Thyroid gland (tissue), 4 donors: ENCODE data around the gene PIGQ. TPM values are rescaled to one million over a fixed set of nuclear protein-coding genes. Genes with fewer than 3 reads are reported as not detected.
A peak's percentile ranks its signal among the peaks of the same experiment; 100 is the strongest.

Source experiments
- DNase-seq, 2 donors: peaks; one replicate each; pipeline ENCODE4 v3.0.0-alpha.2; 2019
- H3K27ac ChIP-seq, 3 donors: fragments of 200-600 bp; sonication (generic); 1 replicate in 2 of 3; 2 replicates in 1 of 3; pipeline ENCODE4 v1.5.1; 2016 to 2019; ENCODE audit warnings: mild to moderate bottlenecking in 1 of 3, moderate library complexity in 1 of 3
- H3K27me3 ChIP-seq: fragments of 200-600 bp; sonication (generic); one replicate; pipeline ENCODE4 v1.5.1; 2019
- H3K36me3 ChIP-seq, 2 donors: fragments of 200-600 bp; sonication (generic); one replicate each; pipeline ENCODE4 v1.5.1; 2016 to 2019
- H3K4me1 ChIP-seq, 2 donors: fragments of 200-600 bp; sonication (generic); one replicate each; pipeline ENCODE4 v1.5.1; 2017 to 2019
- H3K4me3 ChIP-seq, 3 donors: fragments of 200-600 bp; sonication (generic); replicated peaks in 1 of 3; 1 replicate in 2 of 3; 2 replicates in 1 of 3; pipeline ENCODE4 v1.5.1; 2016; ENCODE audit warnings: mild to moderate bottlenecking in 1 of 3
- H3K9me3 ChIP-seq: fragments of 200-600 bp; sonication (generic); one replicate; pipeline ENCODE4 v1.5.1; 2017
- POLR2A ChIP-seq, 2 donors: fragments of 450-650 bp; IDR thresholded peaks; one replicate each; pipeline ENCODE4 v1.6.1; 2017; ENCODE audit warnings: antibody characterized with exemption in 2 of 2, mild to moderate bottlenecking in 2 of 2, moderate library complexity in 1 of 2
- WGBS, 2 donors: methylation state at CpG; one replicate each; pipeline ENCODE4 v1.1.5; 2017; 5-methylcytosine and 5-hydroxymethylcytosine counted together
- intact Hi-C: fragments of 100-400 bp; cut with DNase I; formaldehyde crosslinking; loops from one replicate; pipeline ENCODE4 v1.15.1; 2023
- total RNA-seq, 4 donors: library from RNA; depleted of rRNA; stranded (reverse); fragments of >200 nt; gene quantifications; one replicate each; pipeline ENCODE4 v1.2.3, GENCODE V29; 2016
- TF ChIP-seq, protein P1 (sequence below), 6 experiments: fragments of 200-600 bp in 3 of 6; fragments of 450-650 bp in 3 of 6; sonication (generic) in 3 of 6; IDR thresholded peaks; one replicate each; pipeline ENCODE4 v1.5.1; 2016 to 2019; ENCODE audit warnings: antibody characterized with exemption in 6 of 6, mild to moderate bottlenecking in 2 of 6, inconsistent platforms in 1 of 6, moderate library complexity in 1 of 6

The PIGQ gene
- total RNA-seq, 4 donors from 2014 or later, result 69.6 to 125 (median 108) TPM

DNA sequence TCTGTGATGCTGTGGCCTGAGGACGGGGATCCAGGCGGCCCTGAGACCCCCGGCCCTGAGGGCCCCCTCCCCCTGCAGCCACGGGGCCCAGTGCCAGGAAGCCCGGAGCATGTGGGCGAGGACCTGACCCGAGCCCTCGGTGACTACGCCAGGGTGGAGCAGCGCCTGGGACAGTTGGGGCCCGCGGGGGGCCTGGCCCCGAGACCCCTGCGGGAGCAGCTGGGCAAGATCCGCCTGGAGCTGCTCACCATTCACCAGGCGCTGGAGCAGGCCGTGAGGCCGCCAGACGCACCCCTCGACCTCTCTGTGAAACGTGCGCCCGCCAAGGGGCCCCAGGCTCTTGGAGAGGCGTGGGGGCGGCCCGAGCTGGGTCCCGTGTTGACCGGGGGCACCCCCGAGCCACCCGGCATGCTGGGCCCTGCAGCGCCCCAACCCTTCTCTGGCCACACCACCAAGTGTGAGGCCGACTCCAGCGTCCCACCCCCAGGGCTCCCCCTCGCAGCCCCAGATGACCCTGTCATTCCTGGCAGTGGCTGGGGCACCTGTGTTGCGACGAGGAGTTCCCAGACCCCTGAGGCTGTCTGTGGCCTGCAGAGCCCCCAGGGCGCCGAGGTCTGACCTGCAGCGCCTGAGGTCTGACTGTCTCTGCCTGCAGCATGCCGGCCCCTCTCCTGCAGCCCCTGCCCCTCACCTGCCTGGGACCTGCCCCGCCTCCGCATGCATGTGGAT is 4.9 kb upstream of the PIGQ start:
- no peaks in the 10 kb centered on the region for H3K27me3 ChIP-seq
- H3K4me1 ChIP-seq, result peaks cover 4 to 31% of the 10 kb centered on the region in 2 donors
- no peaks in the 10 kb centered on the region for H3K36me3 ChIP-seq
- no peak overlapping the region for H3K27ac ChIP-seq
- TF ChIP-seq POLR2A (IDR thresholded peaks at IDR 0.05), result no peak
- TF ChIP-seq, protein P1, sequence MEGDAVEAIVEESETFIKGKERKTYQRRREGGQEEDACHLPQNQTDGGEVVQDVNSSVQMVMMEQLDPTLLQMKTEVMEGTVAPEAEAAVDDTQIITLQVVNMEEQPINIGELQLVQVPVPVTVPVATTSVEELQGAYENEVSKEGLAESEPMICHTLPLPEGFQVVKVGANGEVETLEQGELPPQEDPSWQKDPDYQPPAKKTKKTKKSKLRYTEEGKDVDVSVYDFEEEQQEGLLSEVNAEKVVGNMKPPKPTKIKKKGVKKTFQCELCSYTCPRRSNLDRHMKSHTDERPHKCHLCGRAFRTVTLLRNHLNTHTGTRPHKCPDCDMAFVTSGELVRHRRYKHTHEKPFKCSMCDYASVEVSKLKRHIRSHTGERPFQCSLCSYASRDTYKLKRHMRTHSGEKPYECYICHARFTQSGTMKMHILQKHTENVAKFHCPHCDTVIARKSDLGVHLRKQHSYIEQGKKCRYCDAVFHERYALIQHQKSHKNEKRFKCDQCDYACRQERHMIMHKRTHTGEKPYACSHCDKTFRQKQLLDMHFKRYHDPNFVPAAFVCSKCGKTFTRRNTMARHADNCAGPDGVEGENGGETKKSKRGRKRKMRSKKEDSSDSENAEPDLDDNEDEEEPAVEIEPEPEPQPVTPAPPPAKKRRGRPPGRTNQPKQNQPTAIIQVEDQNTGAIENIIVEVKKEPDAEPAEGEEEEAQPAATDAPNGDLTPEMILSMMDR (IDR thresholded peaks at IDR 0.05), result no peak
- DNase-seq, result no peak
- 82 to 100% methylated on average over 2 to 19 of the region's 42 CpGs for WGBS, 2 donors
- no peaks in the 10 kb centered on the region for H3K9me3 ChIP-seq
- intact Hi-C loops, result no loop called here
- H3K4me3 ChIP-seq, result no peak overlapping the region

DNA sequence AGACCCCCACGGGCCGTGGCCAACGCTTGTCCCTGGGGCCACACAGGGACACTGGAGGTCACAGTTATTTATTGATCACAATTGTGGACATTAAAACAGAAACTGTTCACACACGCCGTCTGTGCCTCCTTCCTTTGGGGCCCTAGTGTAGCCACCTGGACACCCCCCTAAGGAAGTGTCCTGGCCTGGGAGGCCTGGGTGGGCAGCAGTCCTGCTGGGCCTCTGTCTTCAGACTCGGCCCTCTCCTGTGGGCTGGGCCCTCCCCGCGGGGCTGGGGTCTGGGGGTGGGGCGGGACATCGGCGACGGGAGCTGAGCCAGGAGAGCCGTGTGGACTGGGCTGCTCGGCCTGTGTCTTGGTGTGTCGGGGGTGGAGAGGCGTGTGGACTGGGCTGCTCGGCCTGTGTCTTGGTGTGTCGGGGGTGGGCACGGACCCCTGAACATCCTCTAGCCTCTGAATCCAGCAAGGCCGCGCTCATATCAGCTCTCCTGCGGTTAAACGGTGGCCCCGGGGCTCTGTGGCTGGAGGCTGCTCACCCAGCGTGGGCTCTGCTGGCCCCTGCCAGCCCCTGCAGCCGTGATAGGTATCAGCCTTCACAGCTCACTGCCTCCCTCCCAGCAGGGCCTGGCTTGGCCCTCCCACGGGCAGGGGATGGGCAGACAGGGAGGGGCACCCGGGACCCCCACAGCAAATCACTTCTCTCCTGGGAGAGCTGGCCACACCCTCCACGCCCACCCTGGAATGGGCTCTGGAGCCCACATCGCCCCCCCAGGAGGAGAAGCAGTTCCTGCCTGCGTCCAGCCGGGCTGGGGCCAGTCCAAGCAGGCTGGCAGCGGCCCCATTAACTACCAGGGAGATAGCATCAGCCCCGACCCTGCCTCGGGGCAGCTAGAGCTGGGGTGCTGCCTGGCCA is 4.1 kb upstream of the PIGQ start:
- Histone ChIP-seq H3K4me3 (no peak overlapping the region), H3K4me1 (peaks cover 6 to 33% of the 10 kb centered on the region in 2 donors), H3K27me3 (no peaks in the 10 kb centered on the region), H3K36me3 (no peaks in the 10 kb centered on the region), H3K27ac (no peak overlapping the region), H3K9me3 (no peaks in the 10 kb centered on the region)
- peak in 1 of 2 donors; percentile 21 for DNase-seq
- TF ChIP-seq, protein P1 (IDR thresholded peaks at IDR 0.05), result no peak
- no peak for TF ChIP-seq POLR2A (IDR thresholded peaks at IDR 0.05)
- WGBS, 2 donors, result 36 to 40% methylated on average over 10 to 14 of the region's 35 CpGs
- intact Hi-C loops, result no loop called here

DNA sequence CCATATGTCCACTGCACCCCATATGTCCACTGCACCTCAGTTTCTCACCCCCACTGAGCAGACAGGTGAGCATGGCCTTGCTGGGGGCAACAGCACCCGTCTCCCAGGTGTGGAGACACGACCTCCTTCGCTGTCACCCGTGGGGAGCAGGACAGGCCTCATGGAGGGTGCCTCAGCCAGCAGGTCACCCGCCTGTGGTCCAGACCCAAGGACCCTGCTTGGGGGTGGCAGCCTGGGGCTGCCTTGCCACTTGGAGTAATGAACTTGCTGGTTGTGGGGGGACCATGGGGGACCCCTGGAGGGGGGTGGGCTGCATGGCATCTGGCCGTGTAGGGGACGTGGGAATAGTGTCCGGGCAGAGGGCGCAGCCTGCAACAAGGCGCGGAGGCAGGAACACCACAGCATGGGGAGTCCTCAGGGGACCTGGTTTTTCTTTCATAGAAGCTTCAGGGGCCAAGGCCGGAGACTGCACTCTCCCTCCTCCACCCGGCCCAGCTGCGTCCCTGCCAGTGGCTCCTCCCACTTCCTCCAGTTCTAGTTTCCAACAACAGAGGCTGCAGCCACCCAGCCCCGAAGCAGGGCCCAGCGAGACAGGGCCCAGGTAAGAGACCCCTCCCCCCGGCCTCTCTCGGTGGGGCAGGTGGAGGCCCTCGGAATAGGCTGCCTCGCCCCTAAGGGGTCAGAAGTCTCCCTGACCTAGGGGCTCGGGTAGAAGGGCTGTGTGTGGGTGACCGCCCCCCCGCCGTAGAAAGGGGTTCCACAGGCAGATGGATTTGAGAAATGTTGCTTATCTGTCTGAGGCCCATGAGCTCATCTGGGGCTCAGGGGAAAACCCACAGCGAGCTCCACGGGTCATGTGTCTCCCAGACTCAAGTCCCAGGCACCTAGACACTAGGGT is 3.0 kb upstream of the PIGQ start, which contains the start of gene NHLRC4:
Gene NHLRC4 (plus strand): TSS at position 531 of the 898 bp plus-strand sequence. CDS start 1,043 bp downstream, outside the sequence.
- H3K9me3 ChIP-seq, result no peaks in the 10 kb centered on the region
- H3K4me1 ChIP-seq, result peaks cover 7 to 35% of the 10 kb centered on the region in 2 donors
- TF ChIP-seq POLR2A (IDR thresholded peaks at IDR 0.05), result no peak
- TF ChIP-seq, protein P1 (IDR thresholded peaks at IDR 0.05), result no peak
- 41 to 51% methylated on average over 19 to 20 of the region's 26 CpGs for WGBS, 2 donors
- H3K27ac ChIP-seq, result no peak within 1 kb of the TSS
- H3K36me3 ChIP-seq, result no peaks in the 10 kb centered on the region
- peak; percentile 30 to 35 for DNase-seq
- no peak within 1 kb of the TSS for H3K4me3 ChIP-seq
- intact Hi-C loops, result no loop called here
- no peaks in the 10 kb centered on the region for H3K27me3 ChIP-seq

DNA sequence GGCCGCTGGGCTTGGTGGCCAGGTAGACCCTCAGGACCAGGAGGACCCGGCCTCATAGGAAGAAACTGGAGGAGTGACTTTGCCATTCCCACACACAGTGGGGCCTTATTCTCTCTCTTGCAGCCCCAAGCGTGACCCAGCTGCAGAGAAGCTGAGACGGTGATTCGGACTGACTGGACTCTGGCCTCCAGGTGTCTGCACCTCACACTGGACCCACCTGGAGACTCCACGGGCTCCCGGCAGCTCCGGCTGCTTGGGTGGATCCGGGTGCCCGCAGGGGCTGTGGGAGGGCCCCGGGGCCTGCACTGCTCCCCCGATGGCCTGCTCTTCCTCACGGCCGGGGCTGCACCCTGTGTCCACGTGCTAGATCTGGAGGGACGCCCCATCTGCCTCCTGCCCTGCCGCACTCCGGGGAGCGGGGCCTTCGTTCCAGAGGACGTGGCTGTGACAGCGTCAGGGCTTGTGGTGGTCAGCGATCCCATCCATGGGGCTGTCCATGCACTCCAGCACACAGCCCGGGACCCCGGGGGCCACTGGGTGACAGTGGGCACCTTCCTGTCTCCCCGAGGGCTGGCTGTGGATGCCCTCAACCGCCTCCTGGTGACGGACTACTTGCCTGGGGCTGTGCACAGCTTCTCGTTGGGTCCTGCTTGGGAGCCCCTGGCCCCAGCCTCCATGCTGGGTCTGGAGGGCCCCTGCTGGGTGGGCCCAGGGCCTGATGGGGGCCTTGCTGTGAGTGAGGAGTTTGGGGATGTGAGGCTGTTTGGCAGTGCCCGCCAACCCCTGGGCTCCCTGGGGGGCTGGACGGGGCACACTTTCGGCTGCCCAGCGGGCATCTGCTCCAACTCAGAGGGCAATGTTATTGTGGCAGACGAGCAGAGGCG is 2.2 kb upstream of the PIGQ start:
- WGBS, 2 donors, result 89 to 94% methylated on average over 16 to 25 of the region's 35 CpGs
- Histone ChIP-seq H3K9me3 (no peaks in the 10 kb centered on the region), H3K36me3 (no peaks in the 10 kb centered on the region), H3K4me3 (no peak overlapping the region), H3K27ac (no peak overlapping the region), H3K4me1 (peaks cover 7 to 35% of the 10 kb centered on the region in 2 donors), H3K27me3 (no peaks in the 10 kb centered on the region)
- intact Hi-C loops, result no loop called here
- TF ChIP-seq POLR2A (IDR thresholded peaks at IDR 0.05), result no peak
- TF ChIP-seq, protein P1 (IDR thresholded peaks at IDR 0.05), result no peak
- no peak for DNase-seq
